ENCODE results near the gene POLR2L. TPM values are rescaled to one million over a fixed set of nuclear protein-coding genes. Genes with fewer than 3 reads are reported as not detected.

Gene POLR2L
- total RNA-seq, 1 experiment from 2014 or later: 117 TPM

DNA sequence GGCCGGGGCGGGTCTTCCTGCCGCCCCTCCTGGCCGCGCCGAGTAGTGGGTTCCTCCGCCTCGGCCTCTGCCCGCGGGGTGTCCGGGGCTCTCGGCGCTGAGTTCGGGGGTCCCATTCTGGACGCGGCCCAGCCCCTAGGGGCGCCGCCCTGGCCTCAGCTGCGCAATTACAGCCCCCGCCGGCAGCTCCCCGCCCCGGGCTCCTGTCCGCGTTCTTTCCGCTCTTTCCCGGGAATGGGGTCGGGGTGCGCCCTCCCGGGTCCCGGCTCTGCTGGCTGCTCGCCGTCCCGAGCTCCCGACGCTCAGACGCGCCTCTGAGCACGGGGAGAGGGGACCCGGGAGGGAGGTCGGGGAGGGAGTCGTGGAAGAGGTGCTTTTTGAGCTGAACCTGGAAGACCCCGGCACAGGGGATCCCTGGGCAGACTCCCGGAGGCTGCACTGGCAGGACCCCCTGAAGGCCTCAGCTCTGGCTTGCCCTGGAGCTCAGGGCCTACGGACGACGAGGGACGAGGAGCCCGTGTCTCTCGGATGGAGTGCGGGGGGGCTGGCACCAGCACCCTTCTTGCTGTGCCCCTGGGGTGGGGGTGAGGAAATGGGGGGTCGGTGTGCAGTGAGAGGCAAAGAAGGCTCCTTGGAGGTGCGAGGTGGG is 881 bp upstream of the POLR2L start:
- H3K4me3 ChIP-seq (ENCODE audit: low read depth, low read length, poor library complexity, severe bottlenecking): peak overlapping the region; percentile 99
- ChIA-PET POLR2A (ENCODE audit: low non-redundant PET) (interaction anchor here (0.6 kb wide), 2 partner anchors 24 to 51 kb away, joined by 6 to 20 read pairs; no protein-coding TSS in a partner anchor), CTCF (no interaction called here)
- H3K36me3 ChIP-seq (ENCODE audit: insufficient read depth, low read length, poor library complexity, severe bottlenecking): peaks cover 11% of the 10 kb centered on the region
- intact Hi-C loops (cut with micrococcal nuclease; ENCODE audit: unreplicated experiment): no loop called here
- H3K9me3 ChIP-seq (ENCODE audit: low read depth, low read length, poor library complexity, severe bottlenecking): no peaks in the 10 kb centered on the region
- TF ChIP-seq, protein P1, sequence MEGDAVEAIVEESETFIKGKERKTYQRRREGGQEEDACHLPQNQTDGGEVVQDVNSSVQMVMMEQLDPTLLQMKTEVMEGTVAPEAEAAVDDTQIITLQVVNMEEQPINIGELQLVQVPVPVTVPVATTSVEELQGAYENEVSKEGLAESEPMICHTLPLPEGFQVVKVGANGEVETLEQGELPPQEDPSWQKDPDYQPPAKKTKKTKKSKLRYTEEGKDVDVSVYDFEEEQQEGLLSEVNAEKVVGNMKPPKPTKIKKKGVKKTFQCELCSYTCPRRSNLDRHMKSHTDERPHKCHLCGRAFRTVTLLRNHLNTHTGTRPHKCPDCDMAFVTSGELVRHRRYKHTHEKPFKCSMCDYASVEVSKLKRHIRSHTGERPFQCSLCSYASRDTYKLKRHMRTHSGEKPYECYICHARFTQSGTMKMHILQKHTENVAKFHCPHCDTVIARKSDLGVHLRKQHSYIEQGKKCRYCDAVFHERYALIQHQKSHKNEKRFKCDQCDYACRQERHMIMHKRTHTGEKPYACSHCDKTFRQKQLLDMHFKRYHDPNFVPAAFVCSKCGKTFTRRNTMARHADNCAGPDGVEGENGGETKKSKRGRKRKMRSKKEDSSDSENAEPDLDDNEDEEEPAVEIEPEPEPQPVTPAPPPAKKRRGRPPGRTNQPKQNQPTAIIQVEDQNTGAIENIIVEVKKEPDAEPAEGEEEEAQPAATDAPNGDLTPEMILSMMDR (conservative IDR thresholded peaks at IDR 0.05; ENCODE audit: low read depth, low read length): no peak
- no peak for TF ChIP-seq EZH2 (IDR thresholded peaks at IDR 0.05; ENCODE audit: borderline replicate concordance, low read depth, low read length, poor library complexity, severe bottlenecking)
- H3K27me3 ChIP-seq (replicated peaks; ENCODE audit: insufficient read depth, low read depth, low read length, poor library complexity): no peaks in the 10 kb centered on the region
- no peak for DNase-seq (ENCODE audit: low spot score)
- H3K27ac ChIP-seq (ENCODE audit: low read depth, low read length, poor library complexity, severe bottlenecking): no peak overlapping the region
- BruUV-seq (replicated peaks): no TSS peak
- H3K4me1 ChIP-seq (ENCODE audit: insufficient read depth, low read length, poor library complexity, severe bottlenecking): peaks cover 13% of the 10 kb centered on the region

DNA sequence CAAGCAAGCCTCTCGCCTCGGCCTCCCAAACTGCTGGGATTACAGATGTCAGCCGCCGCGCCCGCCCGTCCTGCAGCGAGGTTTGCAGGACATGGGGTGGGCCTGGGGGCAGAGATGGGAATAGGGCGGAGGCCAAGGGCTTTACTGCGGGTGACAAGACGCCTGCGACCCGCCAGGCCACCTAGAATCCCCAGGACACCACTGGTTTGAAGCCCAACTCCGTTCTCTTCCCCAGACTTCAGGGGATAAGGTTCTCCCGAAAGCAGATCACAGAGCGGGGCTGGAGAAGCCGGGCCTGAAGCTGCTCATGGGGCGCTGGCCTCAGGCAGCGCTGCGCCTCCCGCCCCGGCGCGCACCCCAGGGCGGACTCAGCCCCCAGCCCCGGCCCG is 354 bp downstream of the POLR2L start:
- H3K27ac ChIP-seq (ENCODE audit: low read depth, low read length, poor library complexity, severe bottlenecking): peak overlapping the region; percentile 100
- DNase-seq (ENCODE audit: low spot score): no peak
- no peaks in the 10 kb centered on the region for H3K9me3 ChIP-seq (ENCODE audit: low read depth, low read length, poor library complexity, severe bottlenecking)
- TSS peak; percentile 61 for BruUV-seq (replicated peaks)
- ChIA-PET CTCF (interaction anchor here (0.6 kb wide), 1 partner anchor 35 kb away, joined by 3 read pairs; no protein-coding TSS in a partner anchor), POLR2A (ENCODE audit: low non-redundant PET) (no interaction called here)
- no peaks in the 10 kb centered on the region for H3K27me3 ChIP-seq (replicated peaks; ENCODE audit: insufficient read depth, low read depth, low read length, poor library complexity)
- TF ChIP-seq, protein P1 (conservative IDR thresholded peaks at IDR 0.05; ENCODE audit: low read depth, low read length): no peak
- no peak for TF ChIP-seq EZH2 (IDR thresholded peaks at IDR 0.05; ENCODE audit: borderline replicate concordance, low read depth, low read length, poor library complexity, severe bottlenecking)
- peak overlapping the region; percentile 99 for H3K4me3 ChIP-seq (ENCODE audit: low read depth, low read length, poor library complexity, severe bottlenecking)
- intact Hi-C loops (cut with micrococcal nuclease; ENCODE audit: unreplicated experiment): no loop called here
- H3K4me1 ChIP-seq (ENCODE audit: insufficient read depth, low read length, poor library complexity, severe bottlenecking): peaks cover 13% of the 10 kb centered on the region
- H3K36me3 ChIP-seq (ENCODE audit: insufficient read depth, low read length, poor library complexity, severe bottlenecking): peaks cover 19% of the 10 kb centered on the region

DNA sequence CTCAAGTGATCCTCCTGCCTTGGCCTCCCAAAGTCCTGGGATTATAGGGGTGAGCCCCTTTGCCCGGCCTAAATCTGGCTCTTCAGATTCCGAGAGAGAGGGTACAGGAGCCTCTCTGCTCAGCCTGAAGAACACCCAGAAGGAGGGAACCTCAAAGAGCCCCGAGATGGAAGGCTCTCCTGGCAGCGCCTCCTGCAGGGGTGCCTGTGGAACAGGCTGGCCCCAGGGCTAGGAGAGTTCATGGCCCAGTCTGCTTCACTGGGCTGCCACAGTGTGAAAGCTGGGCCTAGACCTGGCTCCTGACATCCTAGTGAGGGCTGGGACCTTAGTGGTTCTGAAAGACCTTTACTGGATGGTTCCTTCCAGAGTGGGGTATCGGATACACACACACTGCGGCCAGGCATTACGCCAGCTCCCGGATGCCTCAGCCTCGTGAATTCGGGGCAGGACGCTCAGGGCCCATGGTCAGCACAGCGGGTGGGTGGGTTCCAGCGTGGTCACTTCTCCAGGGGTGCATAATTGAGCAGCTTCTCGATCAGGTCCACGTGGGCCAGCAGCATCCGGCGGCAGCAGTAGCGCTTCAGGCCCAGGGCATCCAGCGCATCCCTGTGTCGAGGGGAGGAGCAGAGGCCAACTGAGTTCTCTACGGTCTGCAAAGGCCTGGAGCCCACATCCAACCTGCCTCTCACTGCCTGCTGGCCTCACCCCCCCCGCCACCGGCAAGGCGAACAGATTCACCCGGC is 2.3 kb downstream of the POLR2L start:
- POLR2A ChIA-PET (ENCODE audit: low non-redundant PET): no interaction called here
- no peak for DNase-seq (ENCODE audit: low spot score)
- Histone ChIP-seq H3K27me3 (replicated peaks; ENCODE audit: insufficient read depth, low read depth, low read length, poor library complexity) (no peaks in the 10 kb centered on the region), H3K4me3 (ENCODE audit: low read depth, low read length, poor library complexity, severe bottlenecking) (no peak overlapping the region), H3K4me1 (ENCODE audit: insufficient read depth, low read length, poor library complexity, severe bottlenecking) (peaks cover 13% of the 10 kb centered on the region), H3K27ac (ENCODE audit: low read depth, low read length, poor library complexity, severe bottlenecking) (no peak overlapping the region), H3K36me3 (ENCODE audit: insufficient read depth, low read length, poor library complexity, severe bottlenecking) (peaks cover 28% of the 10 kb centered on the region), H3K9me3 (ENCODE audit: low read depth, low read length, poor library complexity, severe bottlenecking) (no peaks in the 10 kb centered on the region)
- TF ChIP-seq EZH2 (IDR thresholded peaks at IDR 0.05; ENCODE audit: borderline replicate concordance, low read depth, low read length, poor library complexity, severe bottlenecking): no peak
- TF ChIP-seq, protein P1 (conservative IDR thresholded peaks at IDR 0.05; ENCODE audit: low read depth, low read length): peak; percentile 39
- CTCF ChIA-PET: interaction anchor here (1.2 kb wide), 1 partner anchor 211 kb away, joined by 3 read pairs; no protein-coding TSS in a partner anchor
- intact Hi-C loops (cut with micrococcal nuclease; ENCODE audit: unreplicated experiment): no loop called here
- BruUV-seq (replicated peaks): TSS peak; percentile 35

All from A673 (cell line).